SK-N-SH (cell line): ENCODE data around the gene RPS6KA2.

Experiments used
- TF ChIP-seq, protein P1 (sequence below): fragments of 150-350 bp; IDR thresholded peaks from 2 replicates; pipeline ENCODE4 v1.6.1; 2017; ENCODE audit warnings: antibody characterized with exemption, low read length, low read depth, borderline replicate concordance
- TF ChIP-seq, protein P2 (sequence below): fragments of 200-600 bp; sonication (generic); IDR thresholded peaks from 2 replicates; pipeline ENCODE4 v1.6.1; 2017; ENCODE audit warnings: antibody characterized with exemption, mild to moderate bottlenecking, moderate library complexity

DNA sequence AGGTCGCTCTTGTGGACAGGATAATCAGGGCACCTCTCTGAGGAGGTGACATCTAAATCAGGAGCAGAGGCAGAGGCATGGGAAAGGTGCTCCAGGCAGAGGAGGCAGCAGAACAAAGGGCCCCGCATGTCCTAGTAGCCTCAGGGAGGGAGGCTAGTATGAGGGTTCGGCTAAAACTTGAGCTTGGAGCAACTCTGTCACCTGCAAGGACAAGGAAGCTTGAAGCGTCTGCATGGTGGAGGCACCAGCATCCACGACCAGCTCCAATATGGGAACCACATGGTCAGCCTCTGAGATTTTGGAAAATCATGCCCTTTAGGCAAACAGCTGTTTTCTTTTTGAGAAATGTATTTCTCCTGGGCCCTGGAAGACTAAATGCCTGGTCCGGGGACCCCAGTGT, 231.3 kb downstream of the RPS6KA2 start:
- TF ChIP-seq, protein P1, sequence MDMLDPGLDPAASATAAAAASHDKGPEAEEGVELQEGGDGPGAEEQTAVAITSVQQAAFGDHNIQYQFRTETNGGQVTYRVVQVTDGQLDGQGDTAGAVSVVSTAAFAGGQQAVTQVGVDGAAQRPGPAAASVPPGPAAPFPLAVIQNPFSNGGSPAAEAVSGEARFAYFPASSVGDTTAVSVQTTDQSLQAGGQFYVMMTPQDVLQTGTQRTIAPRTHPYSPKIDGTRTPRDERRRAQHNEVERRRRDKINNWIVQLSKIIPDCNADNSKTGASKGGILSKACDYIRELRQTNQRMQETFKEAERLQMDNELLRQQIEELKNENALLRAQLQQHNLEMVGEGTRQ, result no peak
- TF ChIP-seq, protein P2, sequence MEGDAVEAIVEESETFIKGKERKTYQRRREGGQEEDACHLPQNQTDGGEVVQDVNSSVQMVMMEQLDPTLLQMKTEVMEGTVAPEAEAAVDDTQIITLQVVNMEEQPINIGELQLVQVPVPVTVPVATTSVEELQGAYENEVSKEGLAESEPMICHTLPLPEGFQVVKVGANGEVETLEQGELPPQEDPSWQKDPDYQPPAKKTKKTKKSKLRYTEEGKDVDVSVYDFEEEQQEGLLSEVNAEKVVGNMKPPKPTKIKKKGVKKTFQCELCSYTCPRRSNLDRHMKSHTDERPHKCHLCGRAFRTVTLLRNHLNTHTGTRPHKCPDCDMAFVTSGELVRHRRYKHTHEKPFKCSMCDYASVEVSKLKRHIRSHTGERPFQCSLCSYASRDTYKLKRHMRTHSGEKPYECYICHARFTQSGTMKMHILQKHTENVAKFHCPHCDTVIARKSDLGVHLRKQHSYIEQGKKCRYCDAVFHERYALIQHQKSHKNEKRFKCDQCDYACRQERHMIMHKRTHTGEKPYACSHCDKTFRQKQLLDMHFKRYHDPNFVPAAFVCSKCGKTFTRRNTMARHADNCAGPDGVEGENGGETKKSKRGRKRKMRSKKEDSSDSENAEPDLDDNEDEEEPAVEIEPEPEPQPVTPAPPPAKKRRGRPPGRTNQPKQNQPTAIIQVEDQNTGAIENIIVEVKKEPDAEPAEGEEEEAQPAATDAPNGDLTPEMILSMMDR, result no peak
